Keratinocyte (primary cell): ENCODE results near the gene KRT79. TPM values are rescaled to one million over a fixed set of nuclear protein-coding genes. Genes with fewer than 3 reads are reported as not detected.

Source experiments
- DNase-seq: peaks from one replicate; pipeline ENCODE4 v3.0.0-alpha.2; 2011; ENCODE audit warnings: low read depth, missing footprints, low spot score
- FAIRE-seq: peaks from 2 replicates; lab custom pipeline; 2011; peaks lifted over from hg19 to GRCh38; lab: Jason Lieb, UNC
- H2AFZ ChIP-seq: 2 replicates; pipeline ENCODE4 v1.6.0; 2012; ENCODE audit warnings: low read length, control low read depth, inconsistent platforms; ENCODE audit not compliant: control insufficient read depth
- H3K27ac ChIP-seq: 2 replicates; pipeline ENCODE4 v1.5.1; 2011; ENCODE audit warnings: low read length; ENCODE audit not compliant: control insufficient read depth, insufficient read depth
- H3K27me3 ChIP-seq: 3 replicates; pipeline ENCODE4 v1.6.0; 2011; ENCODE audit warnings: low read length; ENCODE audit not compliant: control insufficient read depth, insufficient read depth; ENCODE audit errors: extremely low read depth
- H3K36me3 ChIP-seq, 2 experiments: 2 replicates in 1 of 2; 3 replicates in 1 of 2; pipeline ENCODE4 v1.5.1; 2011; ENCODE audit warnings: low read length in 2 of 2, mild to moderate bottlenecking in 1 of 2; ENCODE audit not compliant: control insufficient read depth in 2 of 2, insufficient read depth in 2 of 2; ENCODE audit errors: extremely low read depth in 1 of 2
- H3K4me1 ChIP-seq: 3 replicates; pipeline ENCODE4 v1.5.1; 2011; ENCODE audit warnings: low read length; ENCODE audit not compliant: control insufficient read depth, insufficient read depth; ENCODE audit errors: extremely low read depth
- H3K4me2 ChIP-seq: 3 replicates; pipeline ENCODE4 v1.6.0; 2011; ENCODE audit warnings: low read depth, low read length; ENCODE audit not compliant: control insufficient read depth, insufficient read depth; ENCODE audit errors: extremely low read depth
- H3K4me3 ChIP-seq, 3 experiments: fragments of 200-600 bp in 1 of 3; sonication (generic) in 1 of 3; 2 replicates in 2 of 3; 3 replicates in 1 of 3; pipeline ENCODE4 v1.5.1; 2011 to 2016; ENCODE audit warnings: low read length in 3 of 3, mild to moderate bottlenecking in 3 of 3, control low read depth in 2 of 3, inconsistent platforms in 1 of 3, low read depth in 1 of 3, mixed read lengths in 1 of 3, mixed run types in 1 of 3, moderate library complexity in 1 of 3; ENCODE audit not compliant: control insufficient read depth in 2 of 3, insufficient read depth in 2 of 3; ENCODE audit errors: extremely low read depth in 1 of 3
- H3K79me2 ChIP-seq: 2 replicates; pipeline ENCODE4 v1.6.0; 2012; ENCODE audit warnings: low read length; ENCODE audit not compliant: control insufficient read depth, insufficient read depth
- H3K9ac ChIP-seq: 3 replicates; pipeline ENCODE4 v1.6.0; 2011; ENCODE audit warnings: low read length; ENCODE audit not compliant: control insufficient read depth, insufficient read depth; ENCODE audit errors: extremely low read depth
- H3K9me1 ChIP-seq: 3 replicates; pipeline ENCODE4 v1.6.0; 2011; ENCODE audit warnings: low read length; ENCODE audit not compliant: control insufficient read depth, insufficient read depth; ENCODE audit errors: extremely low read depth
- H3K9me3 ChIP-seq: 2 replicates; pipeline ENCODE4 v1.5.1; 2012; ENCODE audit warnings: low read depth, low read length; ENCODE audit not compliant: control insufficient read depth
- H4K20me1 ChIP-seq: 3 replicates; pipeline ENCODE4 v1.6.0; 2011; ENCODE audit warnings: low read length; ENCODE audit not compliant: control insufficient read depth, insufficient read depth; ENCODE audit errors: extremely low read depth
- CTCF ChIP-seq, 3 experiments: IDR thresholded peaks in 1 of 3; conservative IDR thresholded peaks in 1 of 3; optimal IDR thresholded peaks in 1 of 3; 2 replicates in 2 of 3; 3 replicates in 1 of 3; pipeline versions ENCODE3 to v1.5.1; 2011; ENCODE audit warnings: low read length in 3 of 3, mild to moderate bottlenecking in 3 of 3, moderate library complexity in 2 of 3, control low read depth in 1 of 3, inconsistent platforms in 1 of 3; ENCODE audit not compliant: insufficient read depth in 2 of 3; ENCODE audit errors: extremely low read depth in 1 of 3
- EZH2 ChIP-seq: IDR thresholded peaks from one replicate; pipeline ENCODE4 v1.6.1; 2012; ENCODE audit warnings: inconsistent platforms, mild to moderate bottlenecking, low read length, moderate library complexity
- dilution Hi-C: fragments of 300-500 bp; cut with MboI; formaldehyde crosslinking; loops from one replicate; pipeline ENCODE4 v1.7.0; 2020; ENCODE audit warnings: low sequenced_read_pairs; ENCODE audit not compliant: extremely low pct_ligation_motif_present
- polyA plus RNA-seq, 5 experiments: library from polyadenylated mRNA; depleted of rRNA in 3 of 5; stranded (reverse) in 3 of 5; stranded (forward) in 1 of 5; unstranded in 1 of 5; fragments of >200 nt; gene quantifications; 1 replicate in 1 of 5; 2 replicates in 3 of 5; 3 replicates in 1 of 5; pipeline versions ENCODE4 v1.2.1 to v1.2.3, GENCODE V29; 2011 to 2012; ENCODE audit warnings: missing spikeins in 2 of 5, low read depth in 1 of 5, low replicate concordance in 1 of 5

The KRT79 gene
- polyA plus RNA-seq, 1 donor (not counting 4 experiments of a cell fraction or from before 2014, with no cell fraction given) = 0.09 TPM

DNA sequence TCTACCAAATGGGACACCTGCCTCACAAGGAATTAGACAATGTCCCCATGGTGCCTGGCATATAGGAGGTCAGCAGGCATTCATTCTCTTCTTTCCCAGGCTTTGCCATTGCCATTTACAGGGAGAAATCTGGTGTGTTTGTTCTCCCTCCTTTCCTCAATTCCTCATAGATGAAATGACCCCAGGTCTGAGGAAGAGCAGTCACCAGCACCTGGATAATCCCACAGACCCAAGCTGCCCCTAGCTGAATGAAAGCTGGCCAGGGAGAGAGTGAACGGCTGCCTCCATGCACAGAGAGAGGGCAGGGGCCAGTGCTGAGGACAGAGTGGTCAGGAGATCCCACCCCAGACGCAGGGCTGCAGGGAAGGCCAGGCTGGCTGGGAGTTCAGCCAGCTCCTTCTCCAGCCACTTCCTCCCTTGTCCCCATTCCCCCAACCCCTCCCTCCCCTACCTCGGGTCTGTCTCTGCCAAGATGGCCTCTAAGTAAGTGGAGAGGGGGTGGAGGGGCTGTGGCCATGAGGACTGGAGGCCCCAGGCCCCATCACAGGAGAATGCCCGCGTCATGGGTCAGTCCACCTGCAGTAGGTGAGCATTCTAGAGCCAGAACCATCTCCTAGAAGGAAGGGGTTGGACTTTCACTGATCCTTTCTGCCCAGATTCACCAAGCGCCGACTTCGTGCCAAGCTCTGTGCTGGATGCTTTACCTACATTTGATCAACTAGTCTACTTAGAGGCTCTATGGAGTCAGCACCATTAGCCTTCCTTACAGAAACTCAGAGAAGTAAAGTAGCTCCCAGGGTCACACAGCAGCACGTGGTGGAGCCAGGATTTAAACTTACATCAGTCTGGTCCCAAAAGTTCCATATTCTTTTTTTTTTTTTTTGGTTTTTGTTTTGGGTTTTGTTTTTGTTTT is 18.2 kb downstream of the KRT79 start:
- no peaks in the 10 kb centered on the region for H3K79me2 ChIP-seq
- dilution Hi-C loops = no loop called here
- FAIRE-seq = no peak
- no peak for DNase-seq
- H3K4me3 ChIP-seq = no peak overlapping the region
- no peaks in the 10 kb centered on the region for H3K4me1 ChIP-seq
- H3K4me2 ChIP-seq = no peak overlapping the region
- no peak overlapping the region for H3K27ac ChIP-seq
- no peaks in the 10 kb centered on the region for H3K9me3 ChIP-seq
- H2AFZ ChIP-seq = no peak overlapping the region
- H4K20me1 ChIP-seq = peaks cover 2% of the 10 kb centered on the region
- no peaks in the 10 kb centered on the region for H3K36me3 ChIP-seq
- H3K9ac ChIP-seq = no peak overlapping the region
- H3K9me1 ChIP-seq = no peaks in the 10 kb centered on the region
- peaks cover 45% of the 10 kb centered on the region for H3K27me3 ChIP-seq
- no peak for TF ChIP-seq CTCF (optimal IDR thresholded peaks at IDR 0.05 in 1 of 3, IDR thresholded peaks at IDR 0.05 in 1 of 3, conservative IDR thresholded peaks at IDR 0.05 in 1 of 3; ENCODE audit: extremely low read depth in 1 of 3, insufficient read depth in 2 of 3, low read length in 3 of 3)
- no peak for TF ChIP-seq EZH2

DNA sequence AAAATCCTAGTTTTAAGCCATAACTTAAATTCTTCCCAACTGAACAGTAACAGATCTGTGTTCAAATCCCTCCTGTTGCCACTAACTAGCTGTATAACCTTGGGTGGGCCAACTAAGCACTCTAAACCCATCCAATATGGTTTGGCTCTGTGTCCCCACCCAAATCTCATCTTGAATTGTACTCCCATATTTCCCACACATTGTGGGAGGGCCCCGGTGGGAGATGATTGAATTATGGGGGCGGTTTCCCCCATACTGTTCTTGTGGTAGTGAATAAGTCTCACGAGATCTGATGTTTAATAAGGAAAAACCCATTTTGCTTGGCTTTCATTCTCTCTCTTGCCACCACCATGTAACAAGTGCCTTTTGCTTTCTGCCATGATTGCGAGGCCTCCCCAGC is 18.9 kb downstream of the KRT79 start:
- Histone ChIP-seq H3K4me2 (no peak overlapping the region), H3K4me3 (no peak overlapping the region), H4K20me1 (no peaks in the 10 kb centered on the region), H3K36me3 (no peaks in the 10 kb centered on the region), H3K27me3 (peaks cover 38% of the 10 kb centered on the region), H3K27ac (no peak overlapping the region), H3K4me1 (no peaks in the 10 kb centered on the region), H2AFZ (no peak overlapping the region), H3K79me2 (no peaks in the 10 kb centered on the region), H3K9me1 (no peaks in the 10 kb centered on the region), H3K9ac (no peak overlapping the region), H3K9me3 (no peaks in the 10 kb centered on the region)
- TF ChIP-seq CTCF (optimal IDR thresholded peaks at IDR 0.05 in 1 of 3, IDR thresholded peaks at IDR 0.05 in 1 of 3, conservative IDR thresholded peaks at IDR 0.05 in 1 of 3; ENCODE audit: extremely low read depth in 1 of 3, insufficient read depth in 2 of 3, low read length in 3 of 3) (no peak), EZH2 (no peak)
- dilution Hi-C loops = no loop called here
- DNase-seq = no peak
- FAIRE-seq = no peak
